Neural cell (in vitro differentiated cells): Measurements from ENCODE around the gene OAT.

Experiments
- EP300 ChIP-seq: fragments of 450-650 bp; conservative IDR thresholded peaks from 2 replicates; pipeline ENCODE4 v1.6.1; 2014; ENCODE audit warnings: antibody characterized with exemption, mild to moderate bottlenecking, moderate library complexity; ENCODE audit not compliant: poor library complexity, severe bottlenecking
- RAD21 ChIP-seq: fragments of 450-650 bp; conservative IDR thresholded peaks from 2 replicates; pipeline ENCODE4 v1.6.1; 2014; ENCODE audit warnings: antibody characterized with exemption, mild to moderate bottlenecking, moderate library complexity
- TF ChIP-seq, protein P1 (sequence below): fragments of 450-650 bp; IDR thresholded peaks from 2 replicates; pipeline ENCODE4 v1.5.1; 2014; ENCODE audit warnings: antibody characterized with exemption, mild to moderate bottlenecking, moderate library complexity; ENCODE audit not compliant: poor library complexity, severe bottlenecking

DNA sequence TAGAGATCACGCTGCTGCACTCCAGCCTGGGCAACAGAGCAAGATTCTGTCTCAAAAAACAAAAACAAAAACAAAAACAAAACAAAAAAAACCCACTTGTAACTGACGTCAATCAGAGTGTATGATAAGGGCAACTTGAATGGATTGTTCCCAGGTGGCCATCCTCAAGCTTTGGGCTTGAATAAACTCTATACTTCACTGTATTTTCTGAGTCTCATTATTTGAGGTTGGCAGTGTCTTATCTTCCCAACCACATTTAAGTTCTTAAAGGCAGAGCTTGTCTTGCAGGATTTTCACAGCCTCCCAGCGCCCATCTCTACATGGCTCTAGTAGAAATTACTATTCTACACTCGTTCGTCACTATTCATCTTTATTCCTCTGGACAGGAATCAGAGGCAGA is 5.1 kb upstream of the OAT start:
- TF ChIP-seq, protein P1, sequence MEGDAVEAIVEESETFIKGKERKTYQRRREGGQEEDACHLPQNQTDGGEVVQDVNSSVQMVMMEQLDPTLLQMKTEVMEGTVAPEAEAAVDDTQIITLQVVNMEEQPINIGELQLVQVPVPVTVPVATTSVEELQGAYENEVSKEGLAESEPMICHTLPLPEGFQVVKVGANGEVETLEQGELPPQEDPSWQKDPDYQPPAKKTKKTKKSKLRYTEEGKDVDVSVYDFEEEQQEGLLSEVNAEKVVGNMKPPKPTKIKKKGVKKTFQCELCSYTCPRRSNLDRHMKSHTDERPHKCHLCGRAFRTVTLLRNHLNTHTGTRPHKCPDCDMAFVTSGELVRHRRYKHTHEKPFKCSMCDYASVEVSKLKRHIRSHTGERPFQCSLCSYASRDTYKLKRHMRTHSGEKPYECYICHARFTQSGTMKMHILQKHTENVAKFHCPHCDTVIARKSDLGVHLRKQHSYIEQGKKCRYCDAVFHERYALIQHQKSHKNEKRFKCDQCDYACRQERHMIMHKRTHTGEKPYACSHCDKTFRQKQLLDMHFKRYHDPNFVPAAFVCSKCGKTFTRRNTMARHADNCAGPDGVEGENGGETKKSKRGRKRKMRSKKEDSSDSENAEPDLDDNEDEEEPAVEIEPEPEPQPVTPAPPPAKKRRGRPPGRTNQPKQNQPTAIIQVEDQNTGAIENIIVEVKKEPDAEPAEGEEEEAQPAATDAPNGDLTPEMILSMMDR: no peak
- TF ChIP-seq RAD21: no peak
- TF ChIP-seq EP300: no peak
